Activated CD8-positive, alpha-beta T cell treated with anti-CD3 and anti-CD28 coated beads for 36 hours (primary cell): Measurements from ENCODE around the gene SLIT3. TPM values are rescaled to one million over a fixed set of nuclear protein-coding genes. Genes with fewer than 3 reads are reported as not detected.

Source experiments
- ATAC-seq: fragments of 200-7000 bp; cut with Tn5 transposase; one replicate; pipeline ENCODE4 v1.10.0; 2021; ENCODE audit warnings: mild to moderate bottlenecking, moderate library complexity
- CTCF ChIA-PET: fragments of 350-600 bp; sonication (Branson Sonifier 250); formaldehyde crosslinking; loops from one replicate; lab custom pipeline; 2021; ENCODE audit warnings: antibody characterized with exemption; lab: Charles Lee
- POLR2A ChIA-PET: fragments of 350-600 bp; sonication (Branson Sonifier 250); formaldehyde crosslinking; loops from one replicate; lab custom pipeline; 2021; ENCODE audit warnings: antibody characterized with exemption; lab: Charles Lee
- DNase-seq: peaks from one replicate; pipeline ENCODE4 v3.0.0-alpha.2; 2020
- H3K27ac Mint-ChIP-seq: one replicate; pipeline ENCODE4 v1.8.0; 2021; ENCODE audit warnings: mild to moderate bottlenecking, mixed read lengths
- H3K27me3 Mint-ChIP-seq: one replicate; pipeline ENCODE4 v1.8.0; 2021; ENCODE audit warnings: mixed read lengths
- H3K36me3 Mint-ChIP-seq: one replicate; pipeline ENCODE4 v1.8.0; 2021; ENCODE audit warnings: low read depth, mixed read lengths
- H3K4me1 Mint-ChIP-seq: one replicate; pipeline ENCODE4 v1.8.0; 2021; ENCODE audit warnings: low read depth, mixed read lengths
- H3K4me3 Mint-ChIP-seq: one replicate; pipeline ENCODE4 v1.8.0; 2021; ENCODE audit warnings: mild to moderate bottlenecking, moderate library complexity, mixed read lengths
- H3K9me3 Mint-ChIP-seq: one replicate; pipeline ENCODE4 v1.8.0; 2021; ENCODE audit warnings: mixed read lengths
- intact Hi-C: fragments of 100-400 bp; cut with micrococcal nuclease; formaldehyde crosslinking; loops from one replicate; pipeline ENCODE4 v1.10.0; 2022
- total RNA-seq, 2 experiments: library from RNA; stranded (reverse); gene quantifications; one replicate each; pipeline ENCODE4 v1.2.3, GENCODE V29; 2021
- TF ChIP-seq, protein P1 (sequence below): fragments of 200-600 bp; IDR thresholded peaks from one replicate; pipeline ENCODE4 v1.8.0; 2022; ENCODE audit warnings: antibody characterized with exemption, mild to moderate bottlenecking

SLIT3 gene
- total RNA-seq, 2 experiments from 2014 or later = 0.69 to 0.74 TPM

DNA sequence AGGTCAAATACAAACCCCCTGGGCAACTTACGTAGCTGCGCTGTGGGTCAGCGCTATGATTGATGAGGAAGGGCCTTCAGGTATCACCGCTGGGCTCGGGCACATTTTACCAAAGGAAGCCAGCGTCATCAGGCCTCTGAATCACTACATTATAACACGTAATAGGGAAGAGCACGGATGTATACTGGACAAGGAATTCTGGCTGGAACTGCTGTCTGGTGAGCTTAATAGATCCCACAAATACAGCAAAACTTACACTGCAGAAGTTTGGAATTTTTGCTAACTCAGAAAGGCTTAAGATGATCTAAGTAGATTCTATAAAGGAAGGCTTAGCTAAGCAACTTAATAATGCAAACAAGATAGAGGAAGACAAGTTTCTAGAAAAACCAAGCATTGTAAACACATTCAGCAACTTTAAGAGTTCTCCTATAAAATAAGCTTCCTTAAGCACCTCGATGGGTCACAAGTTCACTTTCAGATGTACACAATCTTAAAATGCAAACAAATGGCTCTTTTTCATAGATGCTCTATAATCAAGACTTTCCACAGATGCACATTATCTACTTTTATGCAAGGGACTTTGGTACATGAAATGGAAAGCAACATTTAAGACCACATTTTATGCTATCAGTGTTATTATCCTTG, 361.7 kb downstream of the SLIT3 start:
- no peak for DNase-seq

DNA sequence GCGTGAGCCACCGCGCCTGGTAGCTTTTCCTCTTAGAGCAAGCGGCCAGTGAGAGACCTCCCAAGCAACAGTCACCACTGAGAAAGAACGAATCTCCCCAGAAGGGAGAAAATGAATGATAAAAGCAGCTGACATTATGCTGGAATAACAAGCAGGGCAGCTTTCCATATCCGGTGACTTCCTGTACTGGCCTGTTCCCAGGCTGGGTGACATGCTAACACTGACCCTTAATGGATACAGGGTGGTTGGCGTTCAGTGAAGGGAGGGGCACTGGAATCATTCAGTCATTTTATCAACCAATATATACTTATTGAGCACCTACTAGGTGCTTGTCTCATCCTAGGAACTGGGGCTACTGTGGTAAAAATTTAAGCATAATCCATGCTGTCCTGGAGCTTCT, 364.4 kb downstream of the SLIT3 start:
- intact Hi-C loops = no loop called here
- Mint-ChIP-seq H3K27me3 (peaks cover 8% of the 10 kb centered on the region), H3K9me3 (no peaks in the 10 kb centered on the region), H3K4me3 (no peak overlapping the region), H3K36me3 (no peaks in the 10 kb centered on the region), H3K27ac (no peak overlapping the region), H3K4me1 (no peaks in the 10 kb centered on the region)
- ChIA-PET CTCF (interaction anchor here (1.0 kb wide), 1 partner anchor 8 kb away, joined by 3 read pairs; no protein-coding TSS in a partner anchor), POLR2A (no interaction called here)
- ATAC-seq (no peak), DNase-seq (no peak)
- TF ChIP-seq, protein P1, sequence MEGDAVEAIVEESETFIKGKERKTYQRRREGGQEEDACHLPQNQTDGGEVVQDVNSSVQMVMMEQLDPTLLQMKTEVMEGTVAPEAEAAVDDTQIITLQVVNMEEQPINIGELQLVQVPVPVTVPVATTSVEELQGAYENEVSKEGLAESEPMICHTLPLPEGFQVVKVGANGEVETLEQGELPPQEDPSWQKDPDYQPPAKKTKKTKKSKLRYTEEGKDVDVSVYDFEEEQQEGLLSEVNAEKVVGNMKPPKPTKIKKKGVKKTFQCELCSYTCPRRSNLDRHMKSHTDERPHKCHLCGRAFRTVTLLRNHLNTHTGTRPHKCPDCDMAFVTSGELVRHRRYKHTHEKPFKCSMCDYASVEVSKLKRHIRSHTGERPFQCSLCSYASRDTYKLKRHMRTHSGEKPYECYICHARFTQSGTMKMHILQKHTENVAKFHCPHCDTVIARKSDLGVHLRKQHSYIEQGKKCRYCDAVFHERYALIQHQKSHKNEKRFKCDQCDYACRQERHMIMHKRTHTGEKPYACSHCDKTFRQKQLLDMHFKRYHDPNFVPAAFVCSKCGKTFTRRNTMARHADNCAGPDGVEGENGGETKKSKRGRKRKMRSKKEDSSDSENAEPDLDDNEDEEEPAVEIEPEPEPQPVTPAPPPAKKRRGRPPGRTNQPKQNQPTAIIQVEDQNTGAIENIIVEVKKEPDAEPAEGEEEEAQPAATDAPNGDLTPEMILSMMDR = no peak

More for the DNA sequence above, 361.7 kb downstream of the SLIT3 start:
- ChIA-PET POLR2A (no interaction called here), CTCF (no interaction called here)
- H3K27ac Mint-ChIP-seq = no peak overlapping the region
- H3K4me3 Mint-ChIP-seq = no peak overlapping the region
- ATAC-seq = no peak
- H3K9me3 Mint-ChIP-seq = no peaks in the 10 kb centered on the region
- TF ChIP-seq, protein P1 = no peak
- H3K27me3 Mint-ChIP-seq = peaks cover 2% of the 10 kb centered on the region
- intact Hi-C loops = no loop called here
- no peaks in the 10 kb centered on the region for H3K36me3 Mint-ChIP-seq
- H3K4me1 Mint-ChIP-seq = no peaks in the 10 kb centered on the region

DNA sequence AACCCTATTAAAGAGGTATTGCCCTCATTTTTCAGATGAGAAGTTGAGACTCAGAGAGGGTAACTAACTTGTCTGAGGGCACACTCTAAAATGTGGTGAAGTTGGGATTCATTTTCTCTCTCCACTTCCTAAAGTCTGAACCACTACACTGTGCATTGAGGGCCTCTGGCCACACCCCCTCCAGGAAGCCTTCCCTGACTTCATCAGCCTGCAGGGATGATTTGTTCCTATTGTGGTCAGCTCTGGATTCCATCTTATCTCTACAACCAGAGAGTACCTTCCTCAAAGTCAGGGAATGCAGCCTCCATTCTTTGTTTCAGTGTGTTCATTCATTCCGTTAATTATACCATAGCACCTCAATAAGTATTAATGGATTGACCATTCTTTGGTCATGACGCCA, 365.8 kb downstream of the SLIT3 start:
- H3K36me3 Mint-ChIP-seq = no peaks in the 10 kb centered on the region
- ATAC-seq (no peak), DNase-seq (no peak)
- H3K4me1 Mint-ChIP-seq = no peaks in the 10 kb centered on the region
- POLR2A ChIA-PET = no interaction called here
- H3K4me3 Mint-ChIP-seq = no peak overlapping the region
- intact Hi-C loops = no loop called here
- H3K27ac Mint-ChIP-seq = no peak overlapping the region
- H3K27me3 Mint-ChIP-seq = peaks cover 8% of the 10 kb centered on the region
- TF ChIP-seq, protein P1 = no peak
- H3K9me3 Mint-ChIP-seq = no peaks in the 10 kb centered on the region
- CTCF ChIA-PET = interaction anchor here (0.9 kb wide), 1 partner anchor 12 kb away, joined by 3 read pairs; no protein-coding TSS in a partner anchor

DNA sequence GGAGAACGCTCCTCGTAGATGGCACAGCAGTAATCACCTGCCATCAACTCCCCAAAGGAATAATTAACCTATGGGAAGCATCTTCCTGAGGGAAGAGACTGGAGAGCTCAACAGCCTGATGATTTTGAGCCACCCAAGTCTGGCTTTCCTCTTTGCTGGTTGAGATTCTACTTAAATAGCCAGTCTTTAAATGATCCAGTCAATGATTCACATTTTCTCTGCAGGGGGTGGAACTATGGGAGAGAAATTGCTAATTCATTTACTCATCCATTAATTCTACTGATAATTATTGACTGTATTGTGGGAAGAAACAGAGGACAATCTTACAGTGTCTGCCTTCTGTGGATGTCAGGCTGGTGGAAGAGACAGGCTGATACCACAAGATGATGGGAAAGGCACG, 366.8 kb downstream of the SLIT3 start:
- ChIA-PET CTCF (no interaction called here), POLR2A (no interaction called here)
- TF ChIP-seq, protein P1 = no peak
- Mint-ChIP-seq H3K4me1 (no peaks in the 10 kb centered on the region), H3K27ac (no peak overlapping the region), H3K9me3 (no peaks in the 10 kb centered on the region), H3K36me3 (no peaks in the 10 kb centered on the region), H3K4me3 (no peak overlapping the region), H3K27me3 (peaks cover 8% of the 10 kb centered on the region)
- intact Hi-C loops = no loop called here
- ATAC-seq = no peak
- DNase-seq = no peak

DNA sequence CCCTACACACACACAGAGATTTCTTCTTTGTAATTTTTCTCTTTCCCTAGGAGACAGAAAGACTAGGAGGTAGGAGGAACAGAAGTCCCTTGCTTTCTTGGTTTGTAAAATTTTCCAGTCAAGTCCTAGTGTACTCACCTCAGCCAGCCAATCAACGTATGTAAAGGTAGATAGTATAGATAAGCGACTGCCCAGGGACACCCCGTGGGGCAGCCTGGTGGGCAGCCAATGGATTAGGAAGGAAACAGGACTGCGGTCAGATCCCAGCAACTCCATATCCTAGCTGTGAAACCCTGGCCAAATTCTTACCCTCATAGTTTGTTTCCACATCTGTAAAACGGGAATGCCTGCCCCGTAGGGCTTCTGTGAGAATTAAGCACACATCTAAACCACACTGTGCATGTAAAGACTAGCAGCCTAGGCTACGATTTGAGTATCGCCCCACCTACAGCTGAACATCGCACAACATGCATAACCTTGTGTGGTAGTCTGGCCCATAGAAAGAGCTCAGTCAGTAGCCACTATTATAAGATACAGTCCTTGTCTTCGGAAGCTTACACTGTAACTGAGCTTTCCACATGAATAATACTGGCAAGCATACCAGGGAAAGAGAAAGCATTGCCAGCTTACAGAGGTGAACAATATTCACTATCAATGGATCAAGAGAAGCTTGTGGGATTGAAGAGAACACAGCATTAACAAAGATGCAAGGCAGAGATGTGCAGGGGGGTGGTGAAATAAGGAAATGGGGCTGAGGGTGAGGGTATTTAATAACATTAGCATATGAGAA, 368.3 kb downstream of the SLIT3 start:
- Mint-ChIP-seq H3K27ac (no peak overlapping the region), H3K4me1 (no peaks in the 10 kb centered on the region), H3K36me3 (no peaks in the 10 kb centered on the region), H3K4me3 (no peak overlapping the region), H3K27me3 (peaks cover 10% of the 10 kb centered on the region), H3K9me3 (no peaks in the 10 kb centered on the region)
- intact Hi-C loops = no loop called here
- POLR2A ChIA-PET = no interaction called here
- CTCF ChIA-PET = interaction anchor here (0.7 kb wide), 1 partner anchor 15 kb away, joined by 3 read pairs; no protein-coding TSS in a partner anchor
- TF ChIP-seq, protein P1 = no peak
- ATAC-seq = no peak
- DNase-seq = no peak
